Activated T-helper 9 cell treated with anti-CD3 and anti-CD28 coated beads, Interleukin-2, amount 50 U/mL, for 16 hours (primary cell): ENCODE measurements around the gene ICAM5.

ENCODE experiments used
- DNase-seq: peaks from one replicate; pipeline ENCODE4 v3.0.0-alpha.2; 2020; ENCODE audit warnings: low read depth

Gene ICAM5

DNA sequence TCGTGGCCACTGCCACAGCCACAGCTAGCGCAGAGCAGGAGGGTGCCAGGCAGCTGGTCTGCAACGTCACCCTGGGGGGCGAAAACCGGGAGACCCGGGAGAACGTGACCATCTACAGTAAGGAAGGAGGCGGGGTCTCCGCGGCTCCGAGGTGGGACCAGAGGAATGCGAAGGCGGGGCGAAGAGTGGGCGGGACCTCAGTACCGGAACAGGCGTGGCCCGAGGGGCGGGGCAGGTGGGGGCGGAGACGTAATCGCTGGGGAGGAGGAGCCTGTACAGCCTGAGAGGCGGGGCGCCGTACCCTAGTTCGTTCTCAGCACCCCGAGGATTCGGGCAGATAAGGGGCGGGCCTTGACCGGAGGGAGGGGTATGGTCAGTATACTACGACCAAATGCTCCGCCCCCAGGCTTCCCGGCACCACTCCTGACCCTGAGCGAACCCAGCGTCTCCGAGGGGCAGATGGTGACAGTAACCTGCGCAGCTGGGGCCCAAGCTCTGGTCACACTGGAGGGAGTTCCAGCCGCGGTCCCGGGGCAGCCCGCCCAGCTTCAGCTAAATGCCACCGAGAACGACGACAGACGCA, 2.5 kb downstream of the ICAM5 start:
- DNase-seq: peak; percentile 43

DNA sequence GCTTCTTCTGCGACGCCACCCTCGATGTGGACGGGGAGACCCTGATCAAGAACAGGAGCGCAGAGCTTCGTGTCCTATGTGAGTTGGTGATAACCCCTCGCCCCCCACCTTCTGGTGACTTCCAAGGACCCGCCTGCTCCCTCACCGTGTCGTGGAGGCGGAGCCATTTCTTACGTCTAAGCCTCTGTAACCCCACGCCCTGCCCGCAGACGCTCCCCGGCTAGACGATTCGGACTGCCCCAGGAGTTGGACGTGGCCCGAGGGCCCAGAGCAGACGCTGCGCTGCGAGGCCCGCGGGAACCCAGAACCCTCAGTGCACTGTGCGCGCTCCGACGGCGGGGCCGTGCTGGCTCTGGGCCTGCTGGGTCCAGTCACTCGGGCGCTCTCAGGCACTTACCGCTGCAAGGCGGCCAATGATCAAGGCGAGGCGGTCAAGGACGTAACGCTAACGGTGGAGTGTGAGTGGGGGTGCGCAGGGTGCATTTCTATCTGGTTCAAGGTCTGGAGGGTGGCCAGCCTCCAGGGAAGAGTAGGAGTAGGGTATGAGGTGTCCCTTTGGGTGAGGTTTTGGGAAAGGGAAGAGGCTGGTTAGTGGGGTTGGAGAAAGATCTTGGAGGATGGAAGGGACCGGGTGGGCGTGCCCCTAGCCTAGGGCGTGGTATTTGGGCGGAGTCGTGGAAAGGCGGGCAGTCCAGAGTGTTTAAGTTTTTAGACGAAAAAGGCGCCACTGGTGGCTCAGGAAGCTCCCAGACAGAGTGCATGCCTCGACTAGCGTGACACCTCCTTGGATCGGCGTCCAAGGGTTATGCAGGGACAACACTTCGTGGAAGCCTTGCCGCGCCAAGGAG, 3.3 kb downstream of the ICAM5 start:
- no peak for DNase-seq

DNA sequence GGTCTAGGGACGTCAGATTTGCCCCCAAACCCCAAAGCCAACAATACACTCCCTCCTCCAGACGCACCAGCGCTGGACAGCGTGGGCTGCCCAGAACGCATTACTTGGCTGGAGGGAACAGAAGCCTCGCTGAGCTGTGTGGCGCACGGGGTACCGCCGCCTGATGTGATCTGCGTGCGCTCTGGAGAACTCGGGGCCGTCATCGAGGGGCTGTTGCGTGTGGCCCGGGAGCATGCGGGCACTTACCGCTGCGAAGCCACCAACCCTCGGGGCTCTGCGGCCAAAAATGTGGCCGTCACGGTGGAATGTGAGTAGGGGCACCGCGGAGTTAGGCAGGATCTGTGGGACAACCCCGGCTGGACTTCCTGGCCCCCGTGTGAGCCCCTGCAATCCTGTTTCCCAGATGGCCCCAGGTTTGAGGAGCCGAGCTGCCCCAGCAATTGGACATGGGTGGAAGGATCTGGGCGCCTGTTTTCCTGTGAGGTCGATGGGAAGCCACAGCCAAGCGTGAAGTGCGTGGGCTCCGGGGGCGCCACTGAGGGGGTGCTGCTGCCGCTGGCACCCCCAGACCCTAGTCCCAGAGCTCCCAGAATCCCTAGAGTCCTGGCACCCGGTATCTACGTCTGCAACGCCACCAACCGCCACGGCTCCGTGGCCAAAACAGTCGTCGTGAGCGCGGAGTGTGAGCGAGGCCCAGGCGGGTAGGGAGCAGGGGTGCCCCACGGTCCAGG, 4.0 kb downstream of the ICAM5 start:
- DNase-seq: no peak

DNA sequence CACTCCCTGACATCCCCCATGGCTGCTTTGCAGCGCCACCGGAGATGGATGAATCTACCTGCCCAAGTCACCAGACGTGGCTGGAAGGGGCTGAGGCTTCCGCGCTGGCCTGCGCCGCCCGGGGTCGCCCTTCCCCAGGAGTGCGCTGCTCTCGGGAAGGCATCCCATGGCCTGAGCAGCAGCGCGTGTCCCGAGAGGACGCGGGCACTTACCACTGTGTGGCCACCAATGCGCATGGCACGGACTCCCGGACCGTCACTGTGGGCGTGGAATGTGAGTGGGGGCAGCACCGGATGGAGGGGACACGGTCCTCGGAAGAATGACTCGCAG, 4.6 kb downstream of the ICAM5 start:
- no peak for DNase-seq

DNA sequence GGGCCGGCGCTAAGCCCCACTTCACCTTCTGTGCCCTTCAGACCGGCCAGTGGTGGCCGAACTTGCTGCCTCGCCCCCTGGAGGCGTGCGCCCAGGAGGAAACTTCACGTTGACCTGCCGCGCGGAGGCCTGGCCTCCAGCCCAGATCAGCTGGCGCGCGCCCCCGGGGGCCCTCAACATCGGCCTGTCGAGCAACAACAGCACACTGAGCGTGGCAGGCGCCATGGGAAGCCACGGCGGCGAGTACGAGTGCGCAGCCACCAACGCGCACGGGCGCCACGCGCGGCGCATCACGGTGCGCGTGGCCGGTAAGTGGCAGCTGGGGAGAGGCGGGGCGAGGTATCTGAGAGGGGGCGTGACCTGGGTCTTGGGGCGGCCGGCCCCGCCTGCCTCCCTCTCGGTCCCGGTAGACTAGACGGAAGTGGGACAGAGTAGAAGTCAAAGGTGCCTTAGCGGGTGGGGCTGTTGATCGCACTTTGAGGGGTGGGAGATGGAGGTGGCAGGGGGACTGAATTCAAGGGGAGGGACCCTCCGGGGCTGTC, 5.6 kb downstream of the ICAM5 start:
- peak; percentile 42 for DNase-seq

DNA sequence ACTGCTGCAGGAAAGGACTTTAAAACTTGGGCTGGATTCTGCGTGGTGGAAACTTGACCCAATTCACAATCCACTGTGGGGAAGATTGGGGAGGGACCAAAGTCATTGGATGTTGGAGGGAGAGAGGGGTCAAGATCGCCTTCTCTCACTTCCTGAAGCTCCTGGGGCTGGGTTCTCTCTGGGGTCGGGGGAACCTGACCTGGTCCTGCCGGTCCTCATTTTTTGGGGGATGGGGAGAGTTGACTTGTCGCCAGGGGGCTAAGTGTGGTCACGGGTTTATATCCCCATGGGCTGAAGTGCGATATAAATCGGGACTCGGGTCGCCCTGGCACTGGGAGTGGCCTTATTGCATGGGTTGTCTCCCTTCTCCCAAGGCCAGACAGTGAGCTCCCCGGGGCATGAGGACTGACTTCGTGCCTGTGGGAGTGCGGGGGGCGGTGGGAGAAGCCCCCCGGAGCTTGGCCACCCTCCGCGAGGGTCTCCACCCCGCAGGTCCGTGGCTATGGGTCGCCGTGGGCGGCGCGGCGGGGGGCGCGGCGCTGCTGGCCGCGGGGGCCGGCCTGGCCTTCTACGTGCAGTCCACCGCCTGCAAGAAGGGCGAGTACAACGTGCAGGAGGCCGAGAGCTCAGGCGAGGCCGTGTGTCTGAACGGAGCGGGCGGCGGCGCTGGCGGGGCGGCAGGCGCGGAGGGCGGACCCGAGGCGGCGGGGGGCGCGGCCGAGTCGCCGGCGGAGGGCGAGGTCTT, 6.3 kb downstream of the ICAM5 start:
- DNase-seq: no peak

DNA sequence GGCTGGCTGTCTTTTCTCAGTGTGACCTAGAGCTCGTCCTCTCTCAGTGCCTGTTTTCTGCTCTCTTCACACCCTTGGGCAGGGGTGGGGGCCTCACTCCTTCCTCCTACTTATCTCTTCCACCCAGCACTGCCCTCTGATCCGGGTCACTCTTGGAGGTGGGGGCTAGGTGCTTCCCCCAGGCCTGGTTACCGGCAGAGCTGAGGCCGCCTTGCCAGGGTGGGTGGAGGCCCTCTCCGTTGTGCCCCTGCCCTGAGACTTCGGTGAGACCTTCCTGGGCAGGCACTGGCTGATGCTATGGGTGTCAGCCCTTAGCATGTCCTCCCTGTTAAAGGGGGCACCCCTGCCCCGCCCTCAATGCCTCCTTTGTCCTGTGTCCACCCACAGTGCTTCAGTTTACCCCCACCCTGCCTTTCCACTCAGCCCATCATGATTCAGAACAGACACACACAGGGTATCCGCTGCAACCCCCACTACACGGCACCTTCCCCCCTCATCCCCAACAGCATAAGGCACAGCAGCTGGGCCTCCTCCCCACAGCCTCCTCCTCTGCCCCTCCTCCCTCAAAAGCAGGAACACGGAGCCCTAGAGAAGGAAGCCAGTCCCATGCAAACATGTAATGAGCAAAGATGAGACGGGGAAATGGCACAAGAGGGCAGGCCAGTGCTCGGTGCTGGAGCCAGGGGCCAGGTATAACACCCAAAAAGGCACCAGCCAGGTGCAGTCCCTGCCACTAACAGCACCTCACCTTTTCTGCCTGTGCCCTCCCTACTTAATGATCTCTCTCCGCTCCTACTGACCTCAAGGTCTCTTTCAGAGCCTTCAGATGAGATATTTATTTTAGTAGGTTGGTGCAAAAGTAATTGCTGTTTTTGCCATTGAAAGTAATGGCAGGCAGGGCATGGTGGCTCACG, 10.1 kb downstream of the ICAM5 start:
- no peak for DNase-seq

DNA sequence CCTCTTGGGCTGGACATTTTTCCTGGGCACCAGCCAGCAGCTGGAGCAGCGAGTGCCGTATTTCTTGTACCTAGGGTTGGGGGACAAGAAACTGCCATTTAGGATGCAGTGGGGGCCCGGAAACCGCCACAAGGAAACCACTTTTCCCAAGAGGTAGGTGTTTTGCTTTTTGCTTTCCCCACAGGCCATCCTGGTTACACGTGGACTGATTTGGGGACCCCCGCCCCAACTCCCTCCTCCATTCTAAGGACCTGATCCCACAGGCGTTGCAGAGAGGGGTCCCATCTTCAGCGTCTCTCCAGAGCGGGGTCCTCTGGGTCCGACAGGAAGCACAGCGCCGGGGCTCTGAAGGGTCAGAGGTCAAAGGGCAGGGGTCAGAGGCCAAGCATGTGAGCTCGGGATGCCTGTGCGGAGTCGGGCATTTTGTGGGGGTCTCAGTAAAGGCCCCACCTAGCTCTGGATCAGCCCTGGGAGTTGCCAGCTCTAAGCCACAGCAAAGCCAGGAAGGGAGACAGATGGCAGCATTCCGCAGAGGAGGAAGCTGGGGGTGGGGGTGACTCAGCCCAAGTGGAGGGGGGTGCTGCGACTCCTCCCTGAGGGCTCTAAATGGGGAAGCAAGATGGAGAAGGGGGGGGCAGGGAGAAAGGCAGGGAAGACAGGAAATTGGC, 15.5 kb downstream of the ICAM5 start:
- DNase-seq: no peak

DNA sequence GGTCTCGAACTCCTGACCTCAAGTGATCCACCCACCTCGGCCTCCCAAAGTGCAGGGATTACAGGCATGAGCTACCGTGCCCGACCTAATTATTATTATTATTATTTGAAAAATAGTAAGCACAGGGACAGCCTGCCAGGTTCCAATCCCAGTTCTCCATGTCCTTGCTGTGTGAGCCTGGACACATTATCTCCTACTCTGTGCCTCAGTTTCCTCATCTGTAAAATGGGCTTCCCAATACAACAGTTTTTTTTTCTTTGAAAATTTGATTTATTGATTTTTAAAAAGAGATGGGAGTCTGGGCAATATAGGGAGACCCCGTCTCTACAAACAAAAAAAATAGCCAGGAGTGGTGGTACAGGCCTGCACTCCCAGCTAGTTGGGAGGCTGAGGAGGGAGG, 16.6 kb downstream of the ICAM5 start:
- DNase-seq: no peak

DNA sequence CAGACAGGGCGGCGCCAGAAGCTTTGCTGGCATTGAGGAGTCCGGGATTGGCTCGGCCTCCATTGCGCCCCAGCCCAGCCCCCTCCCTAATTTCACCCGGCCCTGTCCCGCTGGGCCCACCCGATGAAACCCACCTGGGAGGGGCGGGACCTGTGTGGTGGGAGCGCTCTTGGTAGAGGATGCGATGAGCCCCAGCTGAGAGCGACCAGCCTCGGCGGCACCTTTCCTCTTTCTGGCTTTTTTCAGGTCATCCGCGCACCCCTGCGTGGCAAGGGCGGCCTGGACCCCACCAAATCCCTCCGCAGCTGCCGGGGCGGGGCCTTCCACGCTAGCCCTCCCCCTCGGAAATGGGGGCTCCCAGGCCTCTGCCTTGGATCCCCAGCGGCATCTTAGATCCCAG, 19.7 kb downstream of the ICAM5 start, which contains the start of gene ZGLP1:
Gene ZGLP1, minus strand, starts transcription at position 393 of the 400 bp plus-strand sequence.
- no peak for DNase-seq

DNA sequence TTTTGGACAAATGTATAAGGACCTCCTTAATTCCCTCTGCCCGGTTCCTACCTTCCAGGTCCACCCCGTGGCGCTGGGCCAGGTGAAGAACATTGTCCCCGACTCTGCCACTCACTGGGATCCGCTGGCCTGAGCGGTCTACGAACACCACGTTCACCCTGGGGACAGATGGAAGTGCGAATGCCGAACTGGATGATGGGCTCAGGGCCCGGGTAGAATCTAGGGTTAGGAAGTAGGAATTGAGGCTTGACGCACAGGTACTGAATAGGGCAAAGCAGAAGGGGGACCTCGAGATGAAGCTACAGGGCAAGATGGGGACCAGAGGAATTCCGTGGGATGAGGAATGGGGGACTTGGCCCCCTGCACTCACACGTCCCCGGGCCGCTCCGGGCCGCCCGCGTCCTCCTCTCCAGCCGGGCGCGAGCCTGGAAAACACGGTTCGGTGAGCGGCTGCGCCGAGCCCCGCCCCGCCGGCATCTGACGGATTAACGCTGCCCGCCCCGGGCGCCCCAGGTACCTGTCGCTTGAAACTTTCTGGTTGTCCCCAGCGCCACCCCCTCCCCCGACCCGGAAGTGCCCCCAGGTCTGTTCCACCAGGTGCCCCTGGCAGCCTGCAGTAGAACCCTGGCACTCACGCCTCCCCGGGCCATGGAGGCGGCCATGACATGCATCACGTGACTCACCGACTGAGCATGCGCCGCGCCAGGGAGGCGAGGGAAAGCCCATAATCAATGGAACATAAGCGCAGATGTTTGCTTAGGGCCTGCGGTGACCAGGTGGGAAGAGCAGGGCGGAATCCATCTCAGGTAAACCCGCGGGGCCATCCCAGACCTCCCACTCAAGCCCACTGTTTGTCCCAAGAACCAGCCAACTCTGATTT, 25.8 kb downstream of the ICAM5 start, which contains the start of gene FDX2:
Gene FDX2, minus strand, starts transcription at position 681 of the 880 bp plus-strand sequence. Its CDS starts 19 bp downstream, at position 662.
- DNase-seq: peak; percentile 87

DNA sequence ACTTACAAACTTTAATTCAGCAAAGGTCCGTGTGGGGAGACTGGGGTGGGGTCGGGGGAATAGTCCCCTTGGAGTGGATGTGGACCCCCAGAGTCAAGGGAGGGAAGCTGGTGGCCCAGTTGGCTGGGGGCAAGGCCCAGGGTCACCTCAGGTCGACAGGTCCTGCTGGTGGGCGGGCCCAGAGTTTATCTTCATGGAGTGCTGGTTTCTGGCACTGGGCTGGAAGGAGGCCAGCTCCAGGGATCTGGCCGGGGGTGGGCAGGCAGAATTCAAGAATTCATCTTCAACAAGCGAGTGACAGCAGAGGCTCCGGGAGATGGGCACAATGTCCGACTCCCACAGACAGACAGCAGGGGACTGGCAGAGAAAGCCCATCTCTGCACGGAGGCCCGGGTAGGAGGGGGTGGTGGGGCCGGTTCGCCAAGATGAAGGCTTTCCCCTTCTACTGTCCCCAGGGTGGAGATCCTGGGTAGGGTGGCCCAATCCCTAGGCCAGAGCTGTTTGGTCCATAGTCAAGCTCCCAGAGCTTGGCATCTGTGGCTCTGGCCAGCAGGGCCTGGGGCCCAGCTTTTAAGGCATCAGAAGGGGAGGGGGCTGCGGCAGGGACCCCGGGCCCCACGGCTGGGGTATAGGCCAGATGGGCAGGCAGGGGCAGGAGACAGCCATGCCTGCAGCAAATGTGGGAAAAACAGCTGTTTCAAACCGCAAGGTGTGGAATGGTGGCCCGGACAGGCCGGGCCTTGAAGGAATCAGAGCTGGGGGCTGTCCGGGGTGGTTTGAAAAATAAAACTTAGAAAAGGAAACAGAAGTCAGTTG, 26.7 kb downstream of the ICAM5 start:
- no peak for DNase-seq

DNA sequence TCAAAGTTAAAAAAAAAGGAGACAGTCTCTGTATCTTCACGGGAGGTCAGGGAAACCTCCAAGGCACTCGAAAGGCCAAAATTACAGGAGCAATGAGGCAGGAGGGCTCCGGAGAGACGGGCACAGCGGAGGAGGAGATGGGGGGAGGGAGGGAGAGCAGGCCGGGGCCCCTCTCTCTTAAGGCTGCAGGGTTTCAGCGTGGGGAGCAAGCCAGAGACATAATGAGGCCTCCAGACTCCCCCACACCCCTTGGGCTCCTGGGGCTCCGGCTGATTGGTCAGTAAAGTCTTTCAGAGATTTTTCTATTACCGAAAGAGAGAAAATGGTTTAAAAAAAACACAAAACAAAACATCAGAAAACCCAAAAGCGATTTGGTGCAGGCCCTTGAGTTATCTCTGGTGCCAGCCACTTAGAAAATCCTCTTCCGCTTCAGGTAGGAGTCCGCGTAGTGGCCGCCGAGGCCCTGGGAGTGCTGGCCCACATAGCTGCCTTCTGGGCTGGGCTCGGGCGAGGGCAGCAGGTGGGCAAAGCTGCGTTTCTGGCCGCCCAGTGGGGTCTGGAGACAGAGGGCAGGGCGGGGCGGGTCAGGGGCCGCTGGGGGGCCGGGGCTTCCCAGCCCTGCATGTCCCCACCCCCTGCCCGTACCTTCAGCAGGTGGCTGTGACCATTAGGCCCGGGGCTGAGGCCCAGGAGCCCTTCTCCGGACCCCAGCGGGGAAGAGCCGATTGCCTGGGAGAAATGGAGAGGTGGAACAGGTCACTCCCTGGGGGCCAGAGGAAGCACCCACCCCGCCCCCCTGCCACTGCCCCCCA, 27.5 kb downstream of the ICAM5 start:
- DNase-seq: no peak

DNA sequence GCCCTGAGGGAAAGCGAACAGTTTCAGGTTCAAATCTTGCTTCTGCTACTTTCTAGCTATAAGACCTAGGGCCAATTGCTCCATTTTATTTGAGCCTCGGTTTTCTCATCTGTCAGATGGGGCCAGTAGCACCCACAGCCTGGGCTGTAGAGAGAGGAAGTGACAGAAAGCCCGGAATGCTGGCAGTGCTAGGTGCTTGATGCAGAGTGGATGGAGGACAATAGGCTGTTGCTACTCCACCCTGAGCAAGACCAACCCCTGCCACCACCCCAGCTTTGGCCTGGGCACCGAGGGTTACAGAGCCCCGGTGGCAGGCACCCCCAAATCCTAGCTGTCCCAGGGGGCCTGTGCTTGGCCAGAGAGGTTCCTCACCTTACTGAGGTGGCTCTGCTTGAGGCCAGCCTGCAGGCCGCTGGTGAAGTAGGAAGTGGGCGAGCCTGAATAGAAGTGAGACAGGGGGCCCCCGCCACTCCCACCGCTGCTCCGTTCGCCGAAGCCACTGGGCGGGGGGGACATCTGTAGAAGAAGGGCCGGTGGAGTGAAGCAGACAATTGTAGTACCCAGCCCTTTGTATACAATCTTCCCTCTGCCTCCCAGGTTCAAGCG, 28.2 kb downstream of the ICAM5 start:
- no peak for DNase-seq

DNA sequence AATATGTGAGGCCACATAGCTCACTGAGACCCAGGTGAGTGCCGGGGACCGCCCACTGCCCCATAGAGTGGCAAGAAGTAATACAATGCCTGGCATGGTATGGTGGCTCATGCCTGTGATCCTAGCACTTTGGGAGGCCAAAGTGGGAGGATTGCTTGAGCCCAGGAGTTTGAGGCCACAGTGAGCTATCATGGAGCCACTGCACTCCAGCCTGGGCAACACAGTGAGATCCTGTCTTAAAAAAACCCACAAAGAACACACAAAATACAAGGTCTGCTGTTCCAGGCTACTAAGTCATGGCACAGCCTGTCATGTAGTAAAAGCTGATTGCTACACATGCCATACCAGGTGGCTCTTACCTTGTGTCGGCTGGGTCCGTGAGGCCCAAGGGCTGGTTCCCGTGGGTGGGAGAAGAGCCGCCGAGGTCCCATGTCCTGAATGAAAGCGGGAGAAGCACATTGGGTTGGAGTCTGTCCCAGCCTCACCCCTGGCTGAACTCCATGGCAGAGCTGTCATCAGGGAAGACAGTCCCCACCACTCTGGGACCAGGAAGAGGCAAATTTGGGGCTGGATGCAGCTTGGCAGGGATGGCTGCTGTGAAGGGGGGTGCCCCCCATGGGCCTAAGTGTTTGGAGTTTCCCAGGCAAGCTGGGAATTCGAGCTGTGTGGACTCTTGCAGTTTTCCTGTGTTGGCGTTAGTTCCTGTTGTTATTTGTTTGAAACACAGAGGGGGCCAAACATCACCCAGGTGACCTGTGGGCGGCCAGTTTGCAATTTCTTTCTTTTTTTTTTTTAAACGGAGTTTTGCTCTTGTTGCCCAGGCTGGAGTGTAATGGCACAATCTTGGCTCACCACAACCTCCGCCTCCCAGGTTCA, 29.3 kb downstream of the ICAM5 start:
- no peak for DNase-seq
